ENCODE measurements around the gene CNTFR.

CNTFR gene

DNA sequence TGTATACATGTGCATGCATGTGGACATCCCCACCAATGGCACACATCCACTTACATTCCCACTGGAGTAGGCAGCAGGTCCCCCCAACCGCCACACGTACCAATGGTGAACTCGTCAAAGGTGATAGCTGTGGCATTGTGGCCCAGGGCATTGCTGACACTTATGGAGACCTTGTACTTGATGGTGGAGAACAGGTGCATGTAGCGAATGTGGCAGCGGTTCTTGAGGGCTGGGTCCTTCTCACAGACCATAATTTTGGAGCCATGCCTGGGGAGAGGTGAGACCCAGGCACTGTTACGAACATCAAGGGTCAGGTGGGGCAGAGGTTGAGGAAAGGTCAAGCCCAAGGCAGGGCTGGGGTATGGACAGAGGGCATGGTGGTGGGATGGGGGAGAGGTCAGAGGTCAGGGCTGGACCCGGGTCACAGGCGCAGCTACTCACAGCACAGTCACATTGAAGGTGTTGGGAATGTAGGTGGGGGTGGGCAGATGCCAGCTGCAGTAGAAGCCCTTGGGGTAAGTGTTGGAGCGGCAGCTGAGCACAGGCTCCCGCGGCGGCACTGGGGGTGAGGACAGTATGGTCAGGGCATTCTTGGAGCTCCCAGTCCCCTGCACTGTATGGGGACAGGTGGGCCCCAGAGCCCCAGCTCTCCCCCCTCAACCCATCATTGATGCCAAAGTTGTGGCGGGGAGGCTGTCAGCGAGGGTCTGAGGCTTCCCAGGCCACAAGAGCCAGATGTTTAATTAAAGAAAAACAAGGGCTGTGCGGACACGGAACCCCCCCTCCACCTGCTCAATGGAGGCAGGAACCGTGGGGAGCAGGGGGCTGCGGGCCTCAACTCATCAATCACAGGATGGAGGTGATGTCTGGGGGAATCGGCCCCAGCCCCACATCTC lies 31.9 kb downstream of the CNTFR start:
- CTCF ChIA-PET: interaction anchor here (1.3 kb wide), 1 partner anchor 34 kb away, joined by 8 read pairs; no protein-coding TSS in a partner anchor
- DNase-seq (ENCODE audit: low spot score): no peak
- TF ChIP-seq CTCF (conservative IDR thresholded peaks at IDR 0.05; ENCODE audit: low read depth): no peak
- no peak overlapping the region for H3K27ac ChIP-seq
- POLR2A ChIA-PET (ENCODE audit: low non-redundant PET): no interaction called here

- H3K27ac ChIP-seq: no peak overlapping the region
- TF ChIP-seq CTCF (conservative IDR thresholded peaks at IDR 0.05; ENCODE audit: low read depth): no peak
- no peak for DNase-seq (ENCODE audit: low spot score)
- POLR2A ChIA-PET (ENCODE audit: low non-redundant PET): no interaction called here
- CTCF ChIA-PET: no interaction called here
Observed at GRCh38 chr9:34556949-34557348, 32.6 kb downstream of the CNTFR start.

GRCh38 chr9:34555936-34556525 lies 33.5 kb downstream of the CNTFR start:
- ChIA-PET CTCF (interaction anchor here (1.1 kb wide), 1 partner anchor 37 kb away, joined by 3 read pairs; no protein-coding TSS in a partner anchor), POLR2A (ENCODE audit: low non-redundant PET) (no interaction called here)
- TF ChIP-seq CTCF (conservative IDR thresholded peaks at IDR 0.05; ENCODE audit: low read depth): no peak
- H3K27ac ChIP-seq: no peak overlapping the region
- no peak for DNase-seq (ENCODE audit: low spot score)

DNA sequence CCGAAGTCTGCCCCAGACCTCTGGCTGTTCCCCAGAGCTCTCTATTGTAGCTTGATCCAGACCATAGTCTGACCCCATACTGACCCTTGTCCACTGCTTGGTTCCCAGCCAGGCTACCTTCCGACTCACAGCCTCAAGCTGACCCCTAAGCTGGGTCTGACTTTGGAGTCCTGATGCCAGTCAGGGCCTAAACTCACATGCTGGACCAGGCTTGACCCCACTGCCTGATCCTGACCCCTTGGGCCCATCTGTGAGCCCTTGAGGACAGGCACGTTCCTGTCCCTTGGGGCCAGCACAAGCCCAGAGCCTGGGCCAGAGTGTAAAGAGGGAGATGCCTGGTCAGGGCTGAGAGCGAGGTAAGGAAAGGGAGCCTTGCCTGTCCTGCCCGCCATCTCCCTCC lies 34.0 kb downstream of the CNTFR start:
- ChIA-PET CTCF (interaction anchor here (1.1 kb wide), 1 partner anchor 37 kb away, joined by 3 read pairs; no protein-coding TSS in a partner anchor), POLR2A (ENCODE audit: low non-redundant PET) (no interaction called here)
- DNase-seq (ENCODE audit: low spot score): no peak
- no peak overlapping the region for H3K27ac ChIP-seq
- no peak for TF ChIP-seq CTCF (conservative IDR thresholded peaks at IDR 0.05; ENCODE audit: low read depth)

- DNase-seq (ENCODE audit: low spot score): no peak
- ChIA-PET POLR2A (ENCODE audit: low non-redundant PET) (no interaction called here), CTCF (interaction anchor here (1.1 kb wide), 1 partner anchor 38 kb away, joined by 3 read pairs; no protein-coding TSS in a partner anchor)
- TF ChIP-seq CTCF (conservative IDR thresholded peaks at IDR 0.05; ENCODE audit: low read depth): no peak
- no peak overlapping the region for H3K27ac ChIP-seq
Observed at GRCh38 chr9:34555002-34555348, 34.5 kb downstream of the CNTFR start.

DNA sequence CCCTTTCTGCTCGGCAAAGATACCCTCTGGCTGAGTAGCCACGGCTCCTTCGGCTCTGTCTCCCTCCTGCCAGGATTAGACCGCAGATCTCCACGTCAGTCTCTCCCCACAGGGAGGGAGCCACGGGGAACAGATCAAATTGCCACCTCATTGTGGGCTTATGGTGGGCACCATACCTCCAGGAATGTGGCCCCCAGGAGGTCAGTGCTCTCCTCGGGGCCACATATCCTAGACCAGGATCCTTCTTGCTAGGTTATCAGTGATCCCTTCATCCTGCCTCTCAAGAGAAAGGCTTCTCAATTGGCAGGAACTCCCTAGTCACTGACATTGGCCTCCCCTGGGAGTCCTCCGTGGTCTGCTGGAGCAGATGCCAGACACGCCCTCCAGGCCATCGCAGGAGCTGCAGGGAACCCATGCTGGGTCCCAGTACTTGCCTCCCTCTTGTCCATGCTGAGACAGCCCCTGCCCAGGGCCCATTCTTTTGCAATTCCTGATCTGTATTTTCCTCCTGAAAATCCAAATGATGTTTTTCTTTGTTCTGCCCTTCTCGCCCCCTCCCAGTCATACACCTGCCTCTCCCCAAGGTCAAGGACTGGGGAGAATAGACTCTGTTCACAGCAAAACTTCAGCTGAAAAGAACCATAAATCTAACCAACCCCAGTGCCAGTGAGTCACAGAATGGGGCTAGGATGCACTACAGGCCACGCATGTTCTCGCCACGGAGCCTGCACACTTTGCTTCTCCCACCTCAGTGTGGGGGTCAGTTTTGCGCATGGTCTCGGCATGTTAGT lies 35.1 kb downstream of the CNTFR start:
- POLR2A ChIA-PET (ENCODE audit: low non-redundant PET): no interaction called here
- DNase-seq (ENCODE audit: low spot score): no peak
- CTCF ChIA-PET: no interaction called here
- TF ChIP-seq CTCF (conservative IDR thresholded peaks at IDR 0.05; ENCODE audit: low read depth): no peak
- H3K27ac ChIP-seq: no peak overlapping the region

Data from RWPE1 (cell line).